HepG2 (cell line): ENCODE measurements around the gene GNAT2.

Source experiments
- CTCF ChIP-seq: sonication (generic); formaldehyde crosslinking; IDR thresholded peaks from 2 replicates; pipeline ENCODE4 v1.5.0; 2020; ENCODE audit warnings: mild to moderate bottlenecking, missing genetic modification reagents, moderate library complexity
- GTF2F1 ChIP-seq: fragments of 150-350 bp; IDR thresholded peaks from 2 replicates; pipeline ENCODE4 v1.6.1; 2014; ENCODE audit warnings: low read length
- NFIC ChIP-seq: IDR thresholded peaks from 2 replicates; pipeline ENCODE4 v1.6.1; 2012; ENCODE audit warnings: mild to moderate bottlenecking, low read length, inconsistent platforms
- NR1H2 ChIP-seq: sonication (generic); formaldehyde crosslinking; IDR thresholded peaks from 2 replicates; pipeline ENCODE4 v1.8.1; 2022; ENCODE audit warnings: low read depth, missing genetic modification reagents, borderline replicate concordance
- POLR2A ChIP-seq, 2 experiments: IDR thresholded peaks; 2 replicates each; pipeline ENCODE4 v1.6.1; 2011; ENCODE audit warnings: low read depth in 2 of 2, low read length in 2 of 2, mild to moderate bottlenecking in 1 of 2, moderate library complexity in 1 of 2; ENCODE audit not compliant: insufficient read depth in 1 of 2
- RFX5 ChIP-seq: IDR thresholded peaks from 2 replicates; pipeline ENCODE4 v1.6.1; 2011; ENCODE audit warnings: low read depth, low read length, improper control_type of control experiment
- SIN3A ChIP-seq: IDR thresholded peaks from 2 replicates; pipeline ENCODE4 v1.6.1; 2011; ENCODE audit warnings: low read depth, mild to moderate bottlenecking, control low read depth, low read length, borderline replicate concordance
- TP53 ChIP-seq: sonication (generic); formaldehyde crosslinking; conservative IDR thresholded peaks from 2 replicates; pipeline ENCODE4 v1.4.0; 2020; ENCODE audit warnings: missing genetic modification reagents
- ZBTB10 ChIP-seq: sonication (generic); formaldehyde crosslinking; IDR thresholded peaks from 2 replicates; pipeline ENCODE4 v1.4.0; 2020; ENCODE audit warnings: missing genetic modification reagents, borderline replicate concordance
- ZNF10 ChIP-seq: sonication (generic); formaldehyde crosslinking; IDR thresholded peaks from 2 replicates; pipeline ENCODE4 v1.4.0; 2020; ENCODE audit warnings: mild to moderate bottlenecking, low read depth, missing genetic modification reagents, borderline replicate concordance

GRCh38 chr1:109556563-109556962, 62.9 kb downstream of the GNAT2 start:
- no peak for TF ChIP-seq TP53
- no peak for TF ChIP-seq GTF2F1
- TF ChIP-seq ZNF10 (CRISPR knock-in tag), result no peak
- no peak for TF ChIP-seq CTCF (CRISPR knock-in tag)
- no peak for TF ChIP-seq RFX5
- TF ChIP-seq ZBTB10 (CRISPR knock-in tag), result no peak
- no peak for TF ChIP-seq NR1H2 (CRISPR knock-in tag)
- no peak for TF ChIP-seq NFIC
- no peak for TF ChIP-seq SIN3A
- no peak for TF ChIP-seq POLR2A (IDR thresholded peaks at IDR 0.05; ENCODE audit: insufficient read depth in 1 of 2, low read depth in 2 of 2, low read length in 2 of 2)
